ENCODE measurements around the gene SYNE4. TPM values are rescaled to one million over a fixed set of nuclear protein-coding genes. Genes with fewer than 3 reads are reported as not detected.

Gene SYNE4
- total and polyA plus RNA-seq, 9 of the 15 experiments (the other 6 are each of a cell fraction or from before 2014, with no cell fraction given), result 0.03 to 0.65 (median 0.29) TPM

- TF ChIP-seq POU5F1 (IDR thresholded peaks at IDR 0.05; ENCODE audit: borderline replicate concordance, low read depth, low read length, partially characterized antibody) (no peak), ZNF311 (CRISPR knock-in tag; IDR thresholded peaks at IDR 0.05) (no peak), RNF2 (IDR thresholded peaks at IDR 0.05) (no peak), GTF2B (IDR thresholded peaks at IDR 0.05; ENCODE audit: extremely low read depth, insufficient read length) (no peak), SLC30A9 (CRISPR knock-in tag; IDR thresholded peaks at IDR 0.05) (no peak), ZHX1 (conservative IDR thresholded peaks at IDR 0.05; ENCODE audit: low read length) (no peak), MNT (conservative IDR thresholded peaks at IDR 0.05) (no peak), AFF4 (CRISPR knock-in tag; IDR thresholded peaks at IDR 0.05) (no peak), NONO (IDR thresholded peaks at IDR 0.05; ENCODE audit: low read depth in 2 of 2, low read length in 1 of 2) (no peak), PTTG1 (tag; IDR thresholded peaks at IDR 0.05; ENCODE audit: low read depth) (no peak), SNAPC5 (CRISPR knock-in tag; IDR thresholded peaks at IDR 0.05) (no peak), RBM14 (IDR thresholded peaks at IDR 0.05; ENCODE audit: borderline replicate concordance, insufficient read depth, low read depth, low read length) (no peak), CTBP1 (IDR thresholded peaks at IDR 0.05; ENCODE audit: borderline replicate concordance) (no peak), TFE3 (CRISPR knock-in tag; IDR thresholded peaks at IDR 0.05) (no peak), CEBPB (tag; IDR thresholded peaks at IDR 0.05) (no peak), NBN (IDR thresholded peaks at IDR 0.05; ENCODE audit: low read depth) (no peak)
Observed at GRCh38 chr19:36013280-36014011, 4.8 kb upstream of the SYNE4 start (continued).

Data from K562 (cell line).